Mesenchymal stem cell (in vitro differentiated cells and primary cell): ENCODE data around the gene RNF157.

ENCODE experiments used
- DNase-seq: peaks from one replicate; pipeline ENCODE4 v3.0.0-alpha.2; 2013
- H2AFZ ChIP-seq: one replicate; pipeline ENCODE4 v1.6.1; 2013; ENCODE audit warnings: low read depth, mild to moderate bottlenecking, control low read depth, inconsistent platforms, low read length, moderate library complexity
- H2AK5ac ChIP-seq: 2 replicates; pipeline ENCODE4 v1.6.1; 2013; ENCODE audit warnings: low read length, moderate library complexity, mild to moderate bottlenecking, inconsistent platforms; ENCODE audit not compliant: severe bottlenecking
- H2BK120ac ChIP-seq: one replicate; pipeline ENCODE4 v1.6.1; 2013; ENCODE audit warnings: low read depth, mild to moderate bottlenecking, inconsistent platforms, low read length, moderate library complexity
- H2BK12ac ChIP-seq, 2 experiments: one replicate each; pipeline ENCODE4 v1.6.1; 2013; ENCODE audit warnings: inconsistent platforms in 2 of 2, low read length in 2 of 2, mild to moderate bottlenecking in 2 of 2, moderate library complexity in 2 of 2, control low read depth in 1 of 2
- H2BK15ac ChIP-seq: one replicate; pipeline ENCODE4 v1.6.1; 2013; ENCODE audit warnings: mild to moderate bottlenecking, low read depth, inconsistent platforms; ENCODE audit not compliant: poor library complexity, severe bottlenecking
- H2BK5ac ChIP-seq: 2 replicates; pipeline ENCODE4 v1.6.1; 2013; ENCODE audit warnings: low read depth, mild to moderate bottlenecking, low read length, control low read depth, inconsistent platforms; ENCODE audit not compliant: poor library complexity, severe bottlenecking
- H3K14ac ChIP-seq, 2 experiments: one replicate each; pipeline ENCODE4 v1.6.1; 2013; ENCODE audit warnings: inconsistent platforms in 2 of 2, low read length in 2 of 2, control low read depth in 1 of 2, mild to moderate bottlenecking in 1 of 2, moderate library complexity in 1 of 2
- H3K18ac ChIP-seq, 2 experiments: one replicate each; pipeline ENCODE4 v1.6.1; 2013; ENCODE audit warnings: inconsistent platforms in 2 of 2, low read length in 2 of 2, control low read depth in 1 of 2, low read depth in 1 of 2, mild to moderate bottlenecking in 1 of 2
- H3K23ac ChIP-seq, 2 experiments: one replicate each; pipeline ENCODE4 v1.6.1; 2013; ENCODE audit warnings: inconsistent platforms in 2 of 2, low read length in 2 of 2, mild to moderate bottlenecking in 2 of 2, moderate library complexity in 2 of 2, control low read depth in 1 of 2
- H3K27ac ChIP-seq: 2 replicates; pipeline ENCODE4 v1.5.1; 2013; ENCODE audit warnings: mild to moderate bottlenecking, moderate library complexity, low read length, control low read depth, inconsistent platforms; ENCODE audit not compliant: poor library complexity, severe bottlenecking
- H3K27me3 ChIP-seq, 2 experiments: 2 replicates each; pipeline versions ENCODE4 v1.6.1 to v1.7.0; 2013; ENCODE audit warnings: low read length in 2 of 2, mild to moderate bottlenecking in 2 of 2, moderate library complexity in 2 of 2, control low read depth in 1 of 2, inconsistent platforms in 1 of 2; ENCODE audit not compliant: control insufficient read depth in 1 of 2, insufficient read depth in 1 of 2
- H3K36me3 ChIP-seq, 2 experiments: 2 replicates each; pipeline versions ENCODE4 v1.6.1 to v1.7.0; 2013; ENCODE audit warnings: low read length in 2 of 2, control low read depth in 1 of 2, inconsistent platforms in 1 of 2, low read depth in 1 of 2, mild to moderate bottlenecking in 1 of 2; ENCODE audit not compliant: insufficient read depth in 2 of 2, control insufficient read depth in 1 of 2
- H3K4ac ChIP-seq, 2 experiments: one replicate each; pipeline ENCODE4 v1.6.1; 2013; ENCODE audit warnings: inconsistent platforms in 2 of 2, low read length in 2 of 2, mild to moderate bottlenecking in 2 of 2, moderate library complexity in 2 of 2, control low read depth in 1 of 2, low read depth in 1 of 2
- H3K4me1 ChIP-seq: 2 replicates; pipeline ENCODE4 v1.6.1; 2013; ENCODE audit warnings: low read depth, low read length, control low read depth; ENCODE audit not compliant: control insufficient read depth, insufficient read depth
- H3K4me2 ChIP-seq: 2 replicates; pipeline ENCODE4 v1.6.1; 2013; ENCODE audit warnings: low read length, mild to moderate bottlenecking, inconsistent platforms; ENCODE audit not compliant: poor library complexity, severe bottlenecking
- H3K4me3 ChIP-seq, 2 experiments: 2 replicates each; pipeline versions ENCODE4 v1.5.1 to v1.7.0; 2013; ENCODE audit warnings: low read length in 2 of 2, mild to moderate bottlenecking in 2 of 2, control low read depth in 1 of 2, low read depth in 1 of 2; ENCODE audit not compliant: insufficient read depth in 1 of 2
- H3K79me1 ChIP-seq: replicated peaks from 2 replicates; pipeline ENCODE4 v1.6.1; 2013; ENCODE audit warnings: mild to moderate bottlenecking, control low read depth, low read length, inconsistent platforms; ENCODE audit not compliant: poor library complexity, severe bottlenecking
- H3K9ac ChIP-seq: 2 replicates; pipeline ENCODE4 v1.7.0; 2013; ENCODE audit warnings: mild to moderate bottlenecking, low read length, moderate library complexity
- H3K9me3 ChIP-seq: 2 replicates; pipeline ENCODE4 v1.7.0; 2013; ENCODE audit warnings: mild to moderate bottlenecking, low read length; ENCODE audit not compliant: control insufficient read depth
- H4K8ac ChIP-seq: one replicate; pipeline ENCODE4 v1.6.1; 2013; ENCODE audit warnings: inconsistent platforms, mild to moderate bottlenecking, low read length, moderate library complexity
- H4K91ac ChIP-seq: one replicate; pipeline ENCODE4 v1.6.1; 2013; ENCODE audit warnings: mild to moderate bottlenecking, low read length, inconsistent platforms
- WGBS: methylation state at CpG from one replicate; pipeline ENCODE4 v1.1.7; 2013; ENCODE audit warnings: mixed read lengths; 5-methylcytosine and 5-hydroxymethylcytosine counted together

The RNF157 gene

DNA sequence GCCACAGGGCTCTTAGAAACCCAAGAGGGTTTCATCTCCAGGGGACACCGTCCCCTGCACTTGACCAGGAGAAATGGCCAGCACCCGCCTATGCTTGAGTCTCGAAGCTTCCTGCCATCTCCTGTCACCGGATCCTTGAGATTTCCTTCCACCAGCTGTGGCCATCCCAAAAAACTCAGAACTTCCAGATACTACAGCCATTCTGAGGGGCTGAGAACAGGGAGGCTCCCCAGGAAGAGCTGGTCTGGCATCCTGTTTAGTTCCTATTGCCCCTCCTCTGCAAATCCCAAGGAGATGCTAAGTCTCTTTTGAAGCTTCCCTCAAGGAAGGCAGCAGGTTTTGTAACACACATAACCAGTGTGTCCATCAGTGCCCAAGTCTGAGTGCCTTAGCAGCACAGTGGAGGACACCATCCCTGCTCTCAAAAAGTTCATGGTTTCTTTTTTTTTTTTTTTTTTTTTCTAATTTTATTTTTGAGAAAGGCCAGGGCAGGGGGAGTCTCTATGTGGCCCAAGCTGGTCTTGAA, 26.8 kb upstream of the RNF157 start:
- Histone ChIP-seq H2BK5ac (no peak overlapping the region), H3K18ac (no peak overlapping the region), H2BK12ac (no peak overlapping the region), H2BK120ac (no peak overlapping the region), H2BK15ac (no peak overlapping the region), H3K23ac (no peak overlapping the region), H2AK5ac (no peak overlapping the region), H4K91ac (no peak overlapping the region), H4K8ac (no peak overlapping the region), H3K4me2 (peak overlapping the region; percentile 91), H3K9me3 (no peaks in the 10 kb centered on the region), H2AFZ (no peak overlapping the region), H3K27ac (no peak overlapping the region), H3K4me3 (peak overlapping the region; percentile 28 to 92), H3K4me1 (peaks cover 55% of the 10 kb centered on the region), H3K36me3 (peaks cover 20 to 38% of the 10 kb centered on the region in 2 experiments), H3K79me1 (peaks cover 16% of the 10 kb centered on the region), H3K14ac (no peak overlapping the region), H3K4ac (peak overlapping the region in 1 of 2 experiments; percentile 56), H3K9ac (peak overlapping the region; percentile 92), H3K27me3 (no peaks in the 10 kb centered on the region)
- DNase-seq, result no peak
- 90% methylated on average over 4 of the region's 4 CpGs for WGBS

DNA sequence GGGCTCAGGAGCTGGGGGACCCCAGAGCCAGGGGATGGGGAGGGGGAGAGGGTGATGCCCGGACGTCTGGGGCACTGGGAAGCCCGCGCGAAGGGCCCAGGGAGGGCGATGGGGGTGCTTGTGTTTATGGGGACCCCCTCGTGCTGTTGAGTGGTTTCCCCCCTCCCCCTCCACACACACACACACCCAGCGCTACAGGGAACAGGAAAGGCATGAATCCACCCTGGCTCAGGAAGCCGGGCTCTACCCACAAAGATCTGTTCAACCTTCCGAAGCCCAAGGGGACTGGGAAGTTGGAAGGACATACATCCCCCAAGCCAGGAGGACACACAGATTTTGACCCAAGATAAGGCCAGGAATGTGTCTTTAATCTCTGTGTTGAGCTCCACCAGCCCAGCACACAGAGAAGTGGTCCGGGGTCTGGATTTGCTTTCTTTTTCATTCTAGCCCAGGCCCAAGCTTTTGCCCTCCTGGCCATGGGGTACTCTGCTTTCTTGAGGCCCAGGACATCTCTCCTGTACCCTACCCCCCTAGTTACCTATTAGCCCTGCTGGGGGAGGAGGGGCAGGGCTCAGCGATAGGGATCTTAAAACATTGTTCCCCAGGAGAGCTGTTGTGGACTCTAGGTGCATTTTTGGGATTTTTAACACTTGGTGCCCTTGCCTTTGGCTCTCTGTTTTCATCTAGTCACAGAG, 26.1 kb upstream of the RNF157 start:
- H3K4me3 ChIP-seq, result peak overlapping the region; percentile 92 to 97
- H3K9ac ChIP-seq, result peak overlapping the region; percentile 92
- peak overlapping the region; percentile 59 for H2AK5ac ChIP-seq
- peak overlapping the region in 1 of 2 experiments; percentile 78 for H3K4ac ChIP-seq
- H4K91ac ChIP-seq, result peak overlapping the region; percentile 80
- no peak overlapping the region for H2AFZ ChIP-seq
- H3K4me2 ChIP-seq, result peak overlapping the region; percentile 91
- peaks cover 48% of the 10 kb centered on the region for H3K4me1 ChIP-seq
- H3K23ac ChIP-seq, result no peak overlapping the region
- no peaks in the 10 kb centered on the region for H3K9me3 ChIP-seq
- H3K27ac ChIP-seq, result peak overlapping the region; percentile 64
- WGBS, result 11% methylated on average over 6 of the region's 12 CpGs
- H3K18ac ChIP-seq, result peak overlapping the region; percentile 86 to 91
- H3K36me3 ChIP-seq, result peaks cover 20 to 34% of the 10 kb centered on the region in 2 experiments
- H2BK15ac ChIP-seq, result peak overlapping the region; percentile 78
- H2BK5ac ChIP-seq, result no peak overlapping the region
- peak overlapping the region in 1 of 2 experiments; percentile 78 for H3K14ac ChIP-seq
- no peaks in the 10 kb centered on the region for H3K27me3 ChIP-seq
- peak overlapping the region; percentile 96 for H2BK120ac ChIP-seq
- H3K79me1 ChIP-seq, result peaks cover 12% of the 10 kb centered on the region
- peak overlapping the region; percentile 79 for H4K8ac ChIP-seq
- DNase-seq, result peak; percentile 58
- H2BK12ac ChIP-seq, result peak overlapping the region; percentile 59 to 87

GRCh38 chr17:76265624-76266243, 25.4 kb upstream of the RNF157 start:
- Histone ChIP-seq H3K4me3 (peak overlapping the region; percentile 92 to 97), H4K8ac (peak overlapping the region; percentile 79), H4K91ac (peak overlapping the region; percentile 91), H3K18ac (peak overlapping the region; percentile 86 to 91), H2BK5ac (peak overlapping the region; percentile 70), H3K9ac (peak overlapping the region; percentile 92), H3K4ac (peak overlapping the region; percentile 75 to 82), H2BK120ac (peak overlapping the region; percentile 96), H3K79me1 (peaks cover 9% of the 10 kb centered on the region), H3K14ac (peak overlapping the region; percentile 73 to 89), H3K27ac (no peak overlapping the region), H3K4me1 (peaks cover 42% of the 10 kb centered on the region), H3K4me2 (peak overlapping the region; percentile 91), H2AFZ (peak overlapping the region; percentile 63), H3K9me3 (no peaks in the 10 kb centered on the region), H3K27me3 (no peaks in the 10 kb centered on the region), H3K36me3 (peaks cover 15 to 27% of the 10 kb centered on the region in 2 experiments), H2BK15ac (peak overlapping the region; percentile 92), H2BK12ac (peak overlapping the region in 1 of 2 experiments; percentile 51), H3K23ac (peak overlapping the region in 1 of 2 experiments; percentile 92), H2AK5ac (no peak overlapping the region)
- peak; percentile 67 for DNase-seq
- under 1% methylated on average over 41 of the region's 76 CpGs for WGBS
